Mesenchymal stem cell (in vitro differentiated cells and primary cell): ENCODE data around the gene OR2A5.
A peak's percentile ranks its signal among the peaks of the same experiment; 100 is the strongest.

ENCODE experiments used
- DNase-seq: peaks from one replicate; pipeline ENCODE4 v3.0.0-alpha.2; 2013
- H2AFZ ChIP-seq: one replicate; pipeline ENCODE4 v1.6.1; 2013; ENCODE audit warnings: low read depth, mild to moderate bottlenecking, control low read depth, inconsistent platforms, low read length, moderate library complexity
- H2AK5ac ChIP-seq: 2 replicates; pipeline ENCODE4 v1.6.1; 2013; ENCODE audit warnings: low read length, moderate library complexity, mild to moderate bottlenecking, inconsistent platforms; ENCODE audit not compliant: severe bottlenecking
- H2BK120ac ChIP-seq: one replicate; pipeline ENCODE4 v1.6.1; 2013; ENCODE audit warnings: low read depth, mild to moderate bottlenecking, inconsistent platforms, low read length, moderate library complexity
- H2BK12ac ChIP-seq, 2 experiments: one replicate each; pipeline ENCODE4 v1.6.1; 2013; ENCODE audit warnings: inconsistent platforms in 2 of 2, low read length in 2 of 2, mild to moderate bottlenecking in 2 of 2, moderate library complexity in 2 of 2, control low read depth in 1 of 2
- H2BK15ac ChIP-seq: one replicate; pipeline ENCODE4 v1.6.1; 2013; ENCODE audit warnings: mild to moderate bottlenecking, low read depth, inconsistent platforms; ENCODE audit not compliant: poor library complexity, severe bottlenecking
- H2BK5ac ChIP-seq: 2 replicates; pipeline ENCODE4 v1.6.1; 2013; ENCODE audit warnings: low read depth, mild to moderate bottlenecking, low read length, control low read depth, inconsistent platforms; ENCODE audit not compliant: poor library complexity, severe bottlenecking
- H3K14ac ChIP-seq, 2 experiments: one replicate each; pipeline ENCODE4 v1.6.1; 2013; ENCODE audit warnings: inconsistent platforms in 2 of 2, low read length in 2 of 2, control low read depth in 1 of 2, mild to moderate bottlenecking in 1 of 2, moderate library complexity in 1 of 2
- H3K18ac ChIP-seq, 2 experiments: one replicate each; pipeline ENCODE4 v1.6.1; 2013; ENCODE audit warnings: inconsistent platforms in 2 of 2, low read length in 2 of 2, control low read depth in 1 of 2, low read depth in 1 of 2, mild to moderate bottlenecking in 1 of 2
- H3K23ac ChIP-seq, 2 experiments: one replicate each; pipeline ENCODE4 v1.6.1; 2013; ENCODE audit warnings: inconsistent platforms in 2 of 2, low read length in 2 of 2, mild to moderate bottlenecking in 2 of 2, moderate library complexity in 2 of 2, control low read depth in 1 of 2
- H3K27ac ChIP-seq: 2 replicates; pipeline ENCODE4 v1.5.1; 2013; ENCODE audit warnings: mild to moderate bottlenecking, moderate library complexity, low read length, control low read depth, inconsistent platforms; ENCODE audit not compliant: poor library complexity, severe bottlenecking
- H3K27me3 ChIP-seq, 2 experiments: 2 replicates each; pipeline versions ENCODE4 v1.6.1 to v1.7.0; 2013; ENCODE audit warnings: low read length in 2 of 2, mild to moderate bottlenecking in 2 of 2, moderate library complexity in 2 of 2, control low read depth in 1 of 2, inconsistent platforms in 1 of 2; ENCODE audit not compliant: control insufficient read depth in 1 of 2, insufficient read depth in 1 of 2
- H3K36me3 ChIP-seq, 2 experiments: 2 replicates each; pipeline versions ENCODE4 v1.6.1 to v1.7.0; 2013; ENCODE audit warnings: low read length in 2 of 2, control low read depth in 1 of 2, inconsistent platforms in 1 of 2, low read depth in 1 of 2, mild to moderate bottlenecking in 1 of 2; ENCODE audit not compliant: insufficient read depth in 2 of 2, control insufficient read depth in 1 of 2
- H3K4ac ChIP-seq, 2 experiments: one replicate each; pipeline ENCODE4 v1.6.1; 2013; ENCODE audit warnings: inconsistent platforms in 2 of 2, low read length in 2 of 2, mild to moderate bottlenecking in 2 of 2, moderate library complexity in 2 of 2, control low read depth in 1 of 2, low read depth in 1 of 2
- H3K4me1 ChIP-seq: 2 replicates; pipeline ENCODE4 v1.6.1; 2013; ENCODE audit warnings: low read depth, low read length, control low read depth; ENCODE audit not compliant: control insufficient read depth, insufficient read depth
- H3K4me2 ChIP-seq: 2 replicates; pipeline ENCODE4 v1.6.1; 2013; ENCODE audit warnings: low read length, mild to moderate bottlenecking, inconsistent platforms; ENCODE audit not compliant: poor library complexity, severe bottlenecking
- H3K4me3 ChIP-seq, 2 experiments: 2 replicates each; pipeline versions ENCODE4 v1.5.1 to v1.7.0; 2013; ENCODE audit warnings: low read length in 2 of 2, mild to moderate bottlenecking in 2 of 2, control low read depth in 1 of 2, low read depth in 1 of 2; ENCODE audit not compliant: insufficient read depth in 1 of 2
- H3K79me1 ChIP-seq: replicated peaks from 2 replicates; pipeline ENCODE4 v1.6.1; 2013; ENCODE audit warnings: mild to moderate bottlenecking, control low read depth, low read length, inconsistent platforms; ENCODE audit not compliant: poor library complexity, severe bottlenecking
- H3K9ac ChIP-seq: 2 replicates; pipeline ENCODE4 v1.7.0; 2013; ENCODE audit warnings: mild to moderate bottlenecking, low read length, moderate library complexity
- H3K9me3 ChIP-seq: 2 replicates; pipeline ENCODE4 v1.7.0; 2013; ENCODE audit warnings: mild to moderate bottlenecking, low read length; ENCODE audit not compliant: control insufficient read depth
- H4K8ac ChIP-seq: one replicate; pipeline ENCODE4 v1.6.1; 2013; ENCODE audit warnings: inconsistent platforms, mild to moderate bottlenecking, low read length, moderate library complexity
- H4K91ac ChIP-seq: one replicate; pipeline ENCODE4 v1.6.1; 2013; ENCODE audit warnings: mild to moderate bottlenecking, low read length, inconsistent platforms
- WGBS: methylation state at CpG from one replicate; pipeline ENCODE4 v1.1.7; 2013; ENCODE audit warnings: mixed read lengths; 5-methylcytosine and 5-hydroxymethylcytosine counted together

The OR2A5 gene

DNA sequence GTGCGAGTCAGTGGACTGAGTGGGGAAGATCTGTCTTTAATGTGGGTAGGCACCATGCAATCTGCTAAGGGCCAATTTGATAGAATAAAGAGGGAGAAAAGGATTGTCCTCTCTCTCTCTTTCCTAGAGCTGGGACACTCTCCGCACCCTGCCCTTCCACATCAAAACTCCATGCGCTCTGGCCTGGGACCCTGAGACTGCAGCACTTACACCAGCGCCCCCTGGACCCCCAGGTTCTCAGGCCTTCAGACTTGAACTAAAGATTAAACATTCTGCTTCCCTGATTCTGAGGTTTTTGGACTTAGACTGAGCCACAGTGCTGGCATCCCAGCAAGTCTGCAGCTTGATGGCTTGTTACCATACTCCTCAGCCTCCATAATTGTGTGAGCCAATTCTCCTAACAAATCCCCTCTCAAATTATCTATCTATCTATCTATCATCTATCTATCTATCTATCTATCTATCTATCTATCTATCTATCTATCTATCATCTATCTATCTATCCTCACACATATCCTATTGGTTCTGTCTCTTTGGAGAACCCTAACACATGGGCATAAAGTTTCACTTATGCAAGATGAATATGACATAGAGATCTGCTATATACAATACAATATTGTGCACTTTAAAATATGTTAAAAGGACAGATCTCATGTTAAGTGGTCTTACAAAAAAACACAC, 22.4 kb upstream of the OR2A5 start:
- H2BK120ac ChIP-seq = no peak overlapping the region
- no peak for DNase-seq
- 66% methylated on average over 4 of the region's 4 CpGs for WGBS

DNA sequence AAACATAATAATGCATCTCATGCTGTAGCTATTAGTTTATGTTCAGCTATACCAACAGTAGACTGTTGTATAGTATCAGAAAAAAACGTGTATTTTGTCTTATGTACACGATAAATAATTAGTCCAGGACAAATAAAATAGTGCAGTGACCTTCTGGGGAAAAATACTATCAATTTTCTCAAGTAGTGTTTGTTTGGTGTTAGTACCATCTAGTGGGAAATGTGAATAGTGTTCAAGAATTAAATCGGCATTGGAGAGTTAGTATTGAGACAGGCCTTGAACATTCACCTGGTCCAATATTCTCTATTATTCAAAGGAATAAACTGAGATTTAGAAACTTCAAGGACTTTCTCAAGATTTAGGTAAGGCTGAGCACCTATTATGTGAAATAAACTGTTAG, 21.7 kb upstream of the OR2A5 start:
- WGBS = 50% methylated on average over 1 of the region's 3 CpGs
- Histone ChIP-seq H4K8ac (no peak overlapping the region), H2BK12ac (no peak overlapping the region), H3K4me1 (no peaks in the 10 kb centered on the region), H3K27ac (no peak overlapping the region), H3K4ac (no peak overlapping the region), H2BK120ac (no peak overlapping the region), H3K27me3 (no peaks in the 10 kb centered on the region), H3K14ac (no peak overlapping the region), H3K4me3 (no peak overlapping the region), H3K79me1 (no peaks in the 10 kb centered on the region), H2AFZ (no peak overlapping the region), H4K91ac (no peak overlapping the region), H3K36me3 (no peaks in the 10 kb centered on the region), H2AK5ac (no peak overlapping the region), H3K9me3 (no peaks in the 10 kb centered on the region), H3K9ac (no peak overlapping the region), H2BK5ac (no peak overlapping the region), H2BK15ac (no peak overlapping the region), H3K23ac (no peak overlapping the region), H3K4me2 (no peak overlapping the region), H3K18ac (no peak overlapping the region)
- peak; percentile 54 for DNase-seq

More for the DNA sequence above, 22.4 kb upstream of the OR2A5 start:
- H2AK5ac ChIP-seq = no peak overlapping the region
- no peaks in the 10 kb centered on the region for H3K79me1 ChIP-seq
- H4K91ac ChIP-seq = no peak overlapping the region
- no peak overlapping the region for H3K4me2 ChIP-seq
- no peaks in the 10 kb centered on the region for H3K9me3 ChIP-seq
- H2BK15ac ChIP-seq = no peak overlapping the region
- no peaks in the 10 kb centered on the region for H3K27me3 ChIP-seq
- no peak overlapping the region for H3K4ac ChIP-seq
- H3K23ac ChIP-seq = no peak overlapping the region
- peak overlapping the region in 1 of 2 experiments; percentile 23 for H3K14ac ChIP-seq
- no peaks in the 10 kb centered on the region for H3K36me3 ChIP-seq
- no peak overlapping the region for H3K18ac ChIP-seq
- no peaks in the 10 kb centered on the region for H3K4me1 ChIP-seq
- H2BK5ac ChIP-seq = no peak overlapping the region
- no peak overlapping the region for H3K27ac ChIP-seq
- no peak overlapping the region for H2AFZ ChIP-seq
- H4K8ac ChIP-seq = no peak overlapping the region
- H3K9ac ChIP-seq = no peak overlapping the region
- no peak overlapping the region for H2BK12ac ChIP-seq
- no peak overlapping the region for H3K4me3 ChIP-seq

DNA sequence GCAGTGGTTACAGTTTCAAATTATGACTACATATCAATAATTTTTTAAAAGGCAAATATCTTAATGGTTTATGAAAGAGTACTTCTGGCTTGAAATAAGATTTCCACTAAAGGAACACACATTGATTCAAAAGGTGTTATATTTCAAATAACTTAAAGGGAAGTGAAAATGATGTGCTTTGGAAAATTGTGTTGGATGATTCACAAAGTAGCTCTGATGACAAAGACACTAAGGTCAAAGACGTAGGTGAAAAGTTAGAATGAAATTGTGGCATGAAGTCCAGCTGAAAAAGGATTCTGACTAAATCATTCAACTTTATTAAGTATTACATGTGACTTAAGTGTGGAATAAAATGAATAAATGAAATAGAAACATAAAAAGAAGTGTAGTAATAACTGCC, 20.8 kb upstream of the OR2A5 start:
- Histone ChIP-seq H2AFZ (no peak overlapping the region), H3K36me3 (no peaks in the 10 kb centered on the region), H4K91ac (no peak overlapping the region), H3K23ac (no peak overlapping the region), H3K18ac (no peak overlapping the region), H3K4me3 (no peak overlapping the region), H3K4me1 (no peaks in the 10 kb centered on the region), H2BK120ac (no peak overlapping the region), H3K4ac (no peak overlapping the region), H3K79me1 (no peaks in the 10 kb centered on the region), H2BK5ac (no peak overlapping the region), H2AK5ac (no peak overlapping the region), H3K27me3 (no peaks in the 10 kb centered on the region), H2BK15ac (no peak overlapping the region), H3K14ac (no peak overlapping the region), H3K9ac (no peak overlapping the region), H3K4me2 (no peak overlapping the region), H4K8ac (no peak overlapping the region), H3K9me3 (no peaks in the 10 kb centered on the region), H2BK12ac (no peak overlapping the region), H3K27ac (no peak overlapping the region)
- 33% methylated on average over 1 of the region's 1 CpG for WGBS
- DNase-seq = no peak

- DNase-seq = no peak
- Histone ChIP-seq H3K9ac (no peak overlapping the region), H4K8ac (no peak overlapping the region), H3K18ac (no peak overlapping the region), H3K4me1 (no peaks in the 10 kb centered on the region), H3K4ac (no peak overlapping the region), H3K79me1 (no peaks in the 10 kb centered on the region), H3K27me3 (no peaks in the 10 kb centered on the region), H2BK12ac (no peak overlapping the region), H3K9me3 (no peaks in the 10 kb centered on the region), H2BK15ac (no peak overlapping the region), H3K4me3 (no peak overlapping the region), H4K91ac (no peak overlapping the region), H2AFZ (no peak overlapping the region), H3K23ac (no peak overlapping the region), H3K36me3 (no peaks in the 10 kb centered on the region), H3K14ac (no peak overlapping the region), H3K27ac (no peak overlapping the region), H2BK5ac (no peak overlapping the region), H2BK120ac (no peak overlapping the region), H2AK5ac (no peak overlapping the region), H3K4me2 (no peak overlapping the region)
- WGBS = no CpG with 5 or more reads among the region's 3 CpGs
Observed at GRCh38 chr7:144028547-144028946, 20.2 kb upstream of the OR2A5 start.
